Epithelial cell of esophagus (primary cell): ENCODE measurements around the gene TLX2.

ENCODE experiments used
- DNase-seq: peaks from one replicate; pipeline ENCODE4 v3.0.0; 2010; ENCODE audit warnings: low read depth
- H3K4me3 ChIP-seq: 2 replicates; pipeline ENCODE4 v1.5.1; 2011; ENCODE audit warnings: mild to moderate bottlenecking, low read length, control low read depth
- CTCF ChIP-seq: IDR thresholded peaks from 2 replicates; pipeline ENCODE4 v1.5.1; 2011; ENCODE audit warnings: low read depth, mild to moderate bottlenecking, low read length, control low read depth, inconsistent platforms; ENCODE audit not compliant: insufficient read depth; ENCODE audit errors: missing control alignments

TLX2 gene

GRCh38 chr2:74564222-74564621 is 50.0 kb downstream of the TLX2 start:
- DNase-seq: peak; percentile 64
- TF ChIP-seq CTCF: no peak
- no peak overlapping the region for H3K4me3 ChIP-seq

GRCh38 chr2:74566076-74566753 is 52.0 kb downstream of the TLX2 start:
- no peak for TF ChIP-seq CTCF
- no peak for DNase-seq

GRCh38 chr2:74566754-74567085 is 52.5 kb downstream of the TLX2 start:
- no peak for TF ChIP-seq CTCF
- no peak overlapping the region for H3K4me3 ChIP-seq
- peak; percentile 44 for DNase-seq

More at GRCh38 chr2:74566076-74566753, 52.0 kb downstream of the TLX2 start:
- H3K4me3 ChIP-seq: no peak overlapping the region
